K562 (cell line): Measurements from ENCODE around the gene CCDC137. TPM values are rescaled to one million over a fixed set of nuclear protein-coding genes. Genes with fewer than 3 reads are reported as not detected.

ENCODE experiments used
- GATAD2A ChIP-seq: fragments of 450-650 bp; IDR thresholded peaks from 2 replicates; pipeline ENCODE4 v1.6.1; 2017
- JUND ChIP-seq, 2 experiments: IDR thresholded peaks; 2 replicates in 1 of 2; 3 replicates in 1 of 2; pipeline ENCODE4 v1.6.1; 2011; ENCODE audit warnings: borderline replicate concordance in 2 of 2, low read depth in 2 of 2, low read length in 2 of 2, improper control_type of control experiment in 1 of 2, missing biosample characterization in 1 of 2, missing genetic modification characterization in 1 of 2, missing genetic modification reagents in 1 of 2
- L3MBTL2 ChIP-seq: fragments of 450-650 bp; IDR thresholded peaks from 2 replicates; pipeline ENCODE4 v1.6.1; 2016; ENCODE audit warnings: mild to moderate bottlenecking, moderate library complexity
- LEF1 ChIP-seq: fragments of 450-650 bp; IDR thresholded peaks from 2 replicates; pipeline ENCODE4 v1.6.1; 2016; ENCODE audit warnings: mild to moderate bottlenecking
- MTA3 ChIP-seq: fragments of 450-650 bp; formaldehyde crosslinking; IDR thresholded peaks from 2 replicates; pipeline ENCODE4 v1.6.1; 2017; ENCODE audit warnings: mild to moderate bottlenecking, borderline replicate concordance
- NFIC ChIP-seq: fragments of 450-650 bp; IDR thresholded peaks from 2 replicates; pipeline ENCODE4 v1.6.1; 2017; ENCODE audit warnings: mild to moderate bottlenecking, inconsistent platforms
- NFXL1 ChIP-seq: fragments of 450-650 bp; formaldehyde crosslinking; IDR thresholded peaks from 2 replicates; pipeline ENCODE4 v1.4.0; 2021; ENCODE audit warnings: mild to moderate bottlenecking
- NR2F6 ChIP-seq: fragments of 450-650 bp; formaldehyde crosslinking; IDR thresholded peaks from 2 replicates; pipeline ENCODE4 v1.4.0; 2020; ENCODE audit warnings: mild to moderate bottlenecking
- TSHZ1 ChIP-seq: fragments of 250-450 bp; sonication (Bioruptor Pico); IDR thresholded peaks from 2 replicates; pipeline ENCODE4 v1.4.0; 2020; ENCODE audit warnings: mild to moderate bottlenecking, moderate library complexity
- ZKSCAN8 ChIP-seq: fragments of 200-800 bp; sonication (Bioruptor generic); IDR thresholded peaks from 2 replicates; pipeline ENCODE4 v1.6.1; 2016; ENCODE audit warnings: missing genetic modification characterization, missing compliant biosample characterization
- ZNF232 ChIP-seq: sonication (generic); formaldehyde crosslinking; IDR thresholded peaks from 2 replicates; pipeline ENCODE4 v1.8.0; 2022; ENCODE audit warnings: mild to moderate bottlenecking, missing genetic modification reagents
- ZNF311 ChIP-seq: fragments of 250-450 bp; sonication (Bioruptor Pico); IDR thresholded peaks from 2 replicates; pipeline ENCODE4 v1.4.0; 2020; ENCODE audit warnings: mild to moderate bottlenecking, moderate library complexity
- ZNF785 ChIP-seq: fragments of 250-450 bp; sonication (Bioruptor Pico); IDR thresholded peaks from 2 replicates; pipeline ENCODE4 v1.4.0; 2020; ENCODE audit warnings: mild to moderate bottlenecking
- polyA plus RNA-seq, 8 experiments: library from polyadenylated mRNA; depleted of rRNA in 4 of 8; stranded (reverse) in 5 of 8; unstranded in 3 of 8; fragments of >200 nt; fragmentation: Nextera tagmentation in 2 of 8; fragmentation: Illumina TruSeq in 1 of 8; extraction: Ambion mirVana in 2 of 8; extraction: Trizol in 1 of 8; gene quantifications; 2 replicates each; pipeline versions ENCODE4 v1.2.1 to v1.2.3, GENCODE V29; 2011 to 2014; ENCODE audit warnings: inconsistent platforms in 1 of 8, missing spikeins in 1 of 8
- total RNA-seq, 7 experiments: library from RNA; depleted of rRNA in 6 of 7; stranded (reverse); fragments of >200 nt in 6 of 7; fragmentation: Illumina TruSeq in 2 of 7; extraction: Trizol in 2 of 7; gene quantifications; 2 replicates each; pipeline versions ENCODE4 v1.2.1 to v1.2.3, GENCODE V29; 2011 to 2021; ENCODE audit warnings: low replicate concordance in 1 of 7
- TF ChIP-seq, protein P1 (sequence below): sonication (generic); formaldehyde crosslinking; IDR thresholded peaks from 2 replicates; pipeline ENCODE4 v1.8.0; 2022; ENCODE audit warnings: missing genetic modification reagents, mild to moderate bottlenecking, borderline replicate concordance
- TF ChIP-seq, protein P2 (sequence below): fragments of 450-650 bp; IDR thresholded peaks from 2 replicates; pipeline ENCODE4 v1.6.1; 2018; ENCODE audit not compliant: partially characterized antibody
- TF ChIP-seq, protein P3 (sequence below): fragments of 450-650 bp; IDR thresholded peaks from 2 replicates; pipeline ENCODE4 v1.6.1; 2017; ENCODE audit warnings: mild to moderate bottlenecking, moderate library complexity

CCDC137 gene
- total and polyA plus RNA-seq, 9 of the 15 experiments (the other 6 are each of a cell fraction or from before 2014, with no cell fraction given): 2.3 to 68.1 (median 38.3) TPM

DNA sequence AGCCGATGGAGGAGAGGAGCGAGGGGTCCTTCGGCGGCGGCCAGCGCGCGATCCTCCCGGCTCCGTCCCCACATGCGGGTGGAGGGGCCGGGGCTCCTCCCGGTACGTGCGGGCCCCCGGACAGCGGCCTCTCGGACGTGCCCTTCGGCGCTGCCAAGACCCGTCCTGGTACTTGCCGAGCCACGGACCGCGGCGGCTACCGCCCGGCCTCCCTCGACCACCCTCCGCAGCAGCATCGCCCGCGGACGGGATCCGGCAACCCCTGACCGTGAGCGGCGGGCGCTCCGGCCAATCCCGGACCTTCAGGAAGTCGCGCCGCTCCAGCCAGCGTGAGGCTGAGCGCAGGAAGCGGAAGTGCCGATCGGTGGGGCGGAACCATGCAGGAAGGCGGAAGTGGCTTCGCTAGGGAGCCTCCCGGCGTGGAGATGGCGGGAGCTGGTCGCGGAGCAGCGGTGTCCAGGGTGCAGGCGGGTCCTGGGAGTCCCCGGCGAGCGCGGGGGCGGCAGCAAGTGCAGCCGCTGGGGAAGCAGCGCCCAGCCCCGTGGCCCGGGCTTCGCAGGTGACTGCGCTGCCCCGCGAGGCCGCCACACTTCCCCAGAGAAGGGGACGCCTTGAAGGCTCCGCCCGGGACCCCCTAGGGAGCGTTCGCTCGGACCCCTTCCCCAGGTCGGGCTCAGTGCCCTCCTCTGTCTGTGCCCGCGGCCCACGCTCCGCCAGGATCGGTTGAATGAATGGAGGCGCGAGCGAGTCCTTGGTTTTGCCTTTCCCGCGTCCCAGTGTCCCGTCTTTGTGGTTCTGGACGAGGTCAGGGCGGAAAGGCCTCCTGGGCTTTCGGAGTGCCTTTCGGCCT is at the start of gene CCDC137, which contains the start of gene OXLD1 (continued):
- TF ChIP-seq L3MBTL2 (peak; percentile 62), ZKSCAN8 (CRISPR knock-in tag) (no peak), JUND (IDR thresholded peaks at IDR 0.05; ENCODE audit: borderline replicate concordance, low read depth, low read length) (0 out of 2 replicates have a peak, but pooled peaks have one; percentile 13), JUND (tag; IDR thresholded peaks at IDR 0.05; ENCODE audit: borderline replicate concordance, low read depth, low read length) (no peak), ZNF785 (CRISPR knock-in tag) (no peak), TSHZ1 (CRISPR knock-in tag) (no peak), LEF1 (no peak), ZNF311 (CRISPR knock-in tag) (no peak), MTA3 (peak; percentile 72), GATAD2A (no peak), ZNF232 (CRISPR knock-in tag) (no peak), NFXL1 (CRISPR knock-in tag) (no peak), NFIC (0 out of 2 replicates have a peak, but pooled peaks have one; percentile 26), NR2F6 (CRISPR knock-in tag) (no peak)
- TF ChIP-seq, protein P1, sequence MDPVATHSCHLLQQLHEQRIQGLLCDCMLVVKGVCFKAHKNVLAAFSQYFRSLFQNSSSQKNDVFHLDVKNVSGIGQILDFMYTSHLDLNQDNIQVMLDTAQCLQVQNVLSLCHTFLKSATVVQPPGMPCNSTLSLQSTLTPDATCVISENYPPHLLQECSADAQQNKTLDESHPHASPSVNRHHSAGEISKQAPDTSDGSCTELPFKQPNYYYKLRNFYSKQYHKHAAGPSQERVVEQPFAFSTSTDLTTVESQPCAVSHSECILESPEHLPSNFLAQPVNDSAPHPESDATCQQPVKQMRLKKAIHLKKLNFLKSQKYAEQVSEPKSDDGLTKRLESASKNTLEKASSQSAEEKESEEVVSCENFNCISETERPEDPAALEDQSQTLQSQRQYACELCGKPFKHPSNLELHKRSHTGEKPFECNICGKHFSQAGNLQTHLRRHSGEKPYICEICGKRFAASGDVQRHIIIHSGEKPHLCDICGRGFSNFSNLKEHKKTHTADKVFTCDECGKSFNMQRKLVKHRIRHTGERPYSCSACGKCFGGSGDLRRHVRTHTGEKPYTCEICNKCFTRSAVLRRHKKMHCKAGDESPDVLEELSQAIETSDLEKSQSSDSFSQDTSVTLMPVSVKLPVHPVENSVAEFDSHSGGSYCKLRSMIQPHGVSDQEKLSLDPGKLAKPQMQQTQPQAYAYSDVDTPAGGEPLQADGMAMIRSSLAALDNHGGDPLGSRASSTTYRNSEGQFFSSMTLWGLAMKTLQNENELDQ: no peak
- TF ChIP-seq, protein P2, sequence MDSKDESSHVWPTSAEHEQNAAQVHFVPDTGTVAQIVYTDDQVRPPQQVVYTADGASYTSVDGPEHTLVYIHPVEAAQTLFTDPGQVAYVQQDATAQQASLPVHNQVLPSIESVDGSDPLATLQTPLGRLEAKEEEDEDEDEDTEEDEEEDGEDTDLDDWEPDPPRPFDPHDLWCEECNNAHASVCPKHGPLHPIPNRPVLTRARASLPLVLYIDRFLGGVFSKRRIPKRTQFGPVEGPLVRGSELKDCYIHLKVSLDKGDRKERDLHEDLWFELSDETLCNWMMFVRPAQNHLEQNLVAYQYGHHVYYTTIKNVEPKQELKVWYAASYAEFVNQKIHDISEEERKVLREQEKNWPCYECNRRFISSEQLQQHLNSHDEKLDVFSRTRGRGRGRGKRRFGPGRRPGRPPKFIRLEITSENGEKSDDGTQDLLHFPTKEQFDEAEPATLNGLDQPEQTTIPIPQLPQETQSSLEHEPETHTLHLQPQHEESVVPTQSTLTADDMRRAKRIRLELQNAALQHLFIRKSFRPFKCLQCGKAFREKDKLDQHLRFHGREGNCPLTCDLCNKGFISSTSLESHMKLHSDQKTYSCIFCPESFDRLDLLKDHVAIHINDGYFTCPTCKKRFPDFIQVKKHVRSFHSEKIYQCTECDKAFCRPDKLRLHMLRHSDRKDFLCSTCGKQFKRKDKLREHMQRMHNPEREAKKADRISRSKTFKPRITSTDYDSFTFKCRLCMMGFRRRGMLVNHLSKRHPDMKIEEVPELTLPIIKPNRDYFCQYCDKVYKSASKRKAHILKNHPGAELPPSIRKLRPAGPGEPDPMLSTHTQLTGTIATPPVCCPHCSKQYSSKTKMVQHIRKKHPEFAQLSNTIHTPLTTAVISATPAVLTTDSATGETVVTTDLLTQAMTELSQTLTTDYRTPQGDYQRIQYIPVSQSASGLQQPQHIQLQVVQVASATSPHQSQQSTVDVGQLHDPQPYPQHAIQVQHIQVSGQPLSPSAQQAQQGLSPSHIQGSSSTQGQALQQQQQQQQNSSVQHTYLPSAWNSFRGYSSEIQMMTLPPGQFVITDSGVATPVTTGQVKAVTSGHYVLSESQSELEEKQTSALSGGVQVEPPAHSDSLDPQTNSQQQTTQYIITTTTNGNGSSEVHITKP: peak; percentile 15
- TF ChIP-seq, protein P3, sequence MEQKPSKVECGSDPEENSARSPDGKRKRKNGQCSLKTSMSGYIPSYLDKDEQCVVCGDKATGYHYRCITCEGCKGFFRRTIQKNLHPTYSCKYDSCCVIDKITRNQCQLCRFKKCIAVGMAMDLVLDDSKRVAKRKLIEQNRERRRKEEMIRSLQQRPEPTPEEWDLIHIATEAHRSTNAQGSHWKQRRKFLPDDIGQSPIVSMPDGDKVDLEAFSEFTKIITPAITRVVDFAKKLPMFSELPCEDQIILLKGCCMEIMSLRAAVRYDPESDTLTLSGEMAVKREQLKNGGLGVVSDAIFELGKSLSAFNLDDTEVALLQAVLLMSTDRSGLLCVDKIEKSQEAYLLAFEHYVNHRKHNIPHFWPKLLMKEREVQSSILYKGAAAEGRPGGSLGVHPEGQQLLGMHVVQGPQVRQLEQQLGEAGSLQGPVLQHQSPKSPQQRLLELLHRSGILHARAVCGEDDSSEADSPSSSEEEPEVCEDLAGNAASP: no peak
